ACC112 (cell line): ENCODE measurements around the gene ERFE.

Experiments used
- H2AFZ ChIP-seq: fragments of 200-600 bp; sonication (generic); one replicate; pipeline ENCODE4 v1.6.0; 2017; ENCODE audit warnings: antibody characterized with exemption, low read length; ENCODE audit not compliant: unreplicated experiment
- H3K27ac ChIP-seq: fragments of 200-600 bp; sonication (generic); 2 replicates; pipeline ENCODE4 v1.5.1; 2014; ENCODE audit warnings: low read depth, mild to moderate bottlenecking, antibody characterized with exemption, low read length, moderate library complexity
- H3K27me3 ChIP-seq: fragments of 200-600 bp; sonication (generic); 2 replicates; pipeline ENCODE4 v1.6.1; 2014; ENCODE audit warnings: mild to moderate bottlenecking, antibody characterized with exemption, low read length, moderate library complexity, mixed read lengths; ENCODE audit not compliant: insufficient read depth
- H3K36me3 ChIP-seq: fragments of 200-600 bp; sonication (generic); 2 replicates; pipeline ENCODE4 v1.6.1; 2016; ENCODE audit warnings: mild to moderate bottlenecking, antibody characterized with exemption, low read length, moderate library complexity, mixed read lengths; ENCODE audit not compliant: insufficient read depth
- H3K4me1 ChIP-seq: fragments of 200-600 bp; sonication (generic); one replicate; pipeline ENCODE4 v1.6.1; 2016; ENCODE audit warnings: low read length, mixed read lengths; ENCODE audit not compliant: insufficient read depth, unreplicated experiment, control insufficient read depth
- H3K4me3 ChIP-seq: fragments of 200-600 bp; sonication (generic); 2 replicates; pipeline ENCODE4 v1.5.1; 2014; ENCODE audit warnings: mild to moderate bottlenecking, low read depth, low read length
- H3K79me2 ChIP-seq: fragments of 200-600 bp; sonication (generic); one replicate; pipeline ENCODE4 v1.6.0; 2016; ENCODE audit warnings: low read length; ENCODE audit not compliant: control insufficient read depth, unreplicated experiment, insufficient read depth

The ERFE gene

DNA sequence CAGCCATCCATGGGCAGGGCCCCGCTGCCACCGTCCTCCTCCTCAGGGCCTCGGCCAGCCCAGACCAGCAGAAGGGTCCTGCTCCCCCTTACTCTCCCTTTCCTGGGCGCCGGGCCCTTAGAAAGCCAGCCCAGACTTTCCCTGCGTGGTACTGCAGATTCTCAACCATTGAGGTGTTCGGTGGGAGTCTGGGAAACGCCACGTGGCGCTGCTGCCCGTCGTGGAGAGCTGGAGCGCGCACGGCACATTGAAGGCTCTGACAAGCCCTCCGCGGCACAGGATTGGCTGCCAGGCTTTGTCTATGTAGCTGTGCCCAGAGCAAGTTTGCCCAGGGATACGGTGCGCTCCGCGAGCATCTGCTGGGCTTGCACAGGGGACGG lies 30.7 kb upstream of the ERFE start:
- Histone ChIP-seq H3K36me3 (no peaks in the 10 kb centered on the region), H3K27me3 (no peaks in the 10 kb centered on the region), H3K4me1 (peaks cover 2% of the 10 kb centered on the region), H3K79me2 (no peaks in the 10 kb centered on the region), H2AFZ (no peak overlapping the region), H3K4me3 (no peak overlapping the region), H3K27ac (no peak overlapping the region)

DNA sequence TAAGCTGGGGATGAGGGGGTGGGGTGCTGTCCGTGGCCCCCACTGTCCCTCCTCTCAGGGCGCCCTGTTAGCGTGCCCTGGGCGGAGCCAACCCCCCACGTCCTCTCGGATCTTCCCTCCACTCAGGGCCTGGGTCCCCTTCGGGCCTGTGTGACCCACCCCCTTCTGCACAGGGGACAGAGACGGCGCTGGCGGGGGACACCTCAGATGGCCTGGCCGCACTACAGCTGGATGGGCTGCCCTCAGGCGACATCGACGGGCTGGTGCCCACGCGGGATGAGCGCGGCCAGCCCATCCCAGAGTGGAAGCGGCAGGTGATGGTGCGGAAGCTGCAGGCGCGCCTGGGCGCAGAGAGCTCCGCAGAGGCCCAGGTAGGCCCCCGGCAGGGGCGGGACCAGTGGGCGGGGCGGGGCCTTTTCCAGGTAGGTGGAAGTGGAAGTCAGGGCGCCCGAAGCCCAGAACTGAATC lies 30.2 kb upstream of the ERFE start:
- Histone ChIP-seq H3K27me3 (no peaks in the 10 kb centered on the region), H2AFZ (no peak overlapping the region), H3K36me3 (no peaks in the 10 kb centered on the region), H3K4me3 (no peak overlapping the region), H3K4me1 (peaks cover 2% of the 10 kb centered on the region), H3K27ac (no peak overlapping the region), H3K79me2 (no peaks in the 10 kb centered on the region)

DNA sequence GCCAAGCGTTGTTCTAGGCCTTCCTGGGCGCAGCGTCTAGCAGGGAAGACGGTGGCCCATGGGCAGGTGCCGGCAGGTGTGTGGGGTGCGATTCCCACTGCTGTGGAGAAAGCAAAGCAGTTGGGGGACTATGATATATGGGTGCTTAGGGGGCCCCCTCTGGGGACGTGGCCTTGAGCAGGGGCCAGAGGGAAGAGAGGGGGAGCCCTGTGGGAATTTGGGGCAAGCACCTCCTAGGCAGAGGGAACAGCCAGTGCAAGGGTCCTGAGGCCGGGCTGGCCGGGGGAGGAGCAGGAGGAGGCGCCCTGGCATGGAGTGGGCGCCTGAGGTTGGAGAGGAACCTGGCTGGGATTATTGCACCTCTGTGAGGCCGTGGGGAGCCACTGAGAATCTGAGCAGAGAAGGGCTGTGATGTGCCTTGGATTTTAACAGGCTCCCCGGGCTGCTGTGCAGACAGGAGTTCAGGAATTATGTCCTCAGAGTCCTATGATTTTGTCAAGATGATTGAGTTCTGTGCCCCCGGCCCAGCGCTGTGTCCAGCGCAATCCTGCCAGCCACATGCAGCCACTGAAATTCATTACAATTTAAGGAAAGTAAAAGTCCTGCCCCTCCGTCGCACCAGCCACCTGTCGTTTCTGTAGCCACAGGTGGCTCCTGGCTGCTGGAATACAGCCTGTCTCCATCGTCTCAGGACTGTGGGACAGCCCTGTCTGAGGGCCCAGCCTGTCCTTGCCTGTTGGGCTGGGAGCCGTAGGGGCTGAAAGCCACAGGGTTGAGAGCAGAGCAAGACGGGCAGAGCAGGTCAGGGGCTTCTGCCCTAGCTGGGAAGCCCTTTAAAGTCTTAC lies 29.4 kb upstream of the ERFE start:
- Histone ChIP-seq H3K36me3 (no peaks in the 10 kb centered on the region), H2AFZ (no peak overlapping the region), H3K4me1 (peaks cover 2% of the 10 kb centered on the region), H3K4me3 (no peak overlapping the region), H3K27me3 (no peaks in the 10 kb centered on the region), H3K27ac (no peak overlapping the region), H3K79me2 (no peaks in the 10 kb centered on the region)

DNA sequence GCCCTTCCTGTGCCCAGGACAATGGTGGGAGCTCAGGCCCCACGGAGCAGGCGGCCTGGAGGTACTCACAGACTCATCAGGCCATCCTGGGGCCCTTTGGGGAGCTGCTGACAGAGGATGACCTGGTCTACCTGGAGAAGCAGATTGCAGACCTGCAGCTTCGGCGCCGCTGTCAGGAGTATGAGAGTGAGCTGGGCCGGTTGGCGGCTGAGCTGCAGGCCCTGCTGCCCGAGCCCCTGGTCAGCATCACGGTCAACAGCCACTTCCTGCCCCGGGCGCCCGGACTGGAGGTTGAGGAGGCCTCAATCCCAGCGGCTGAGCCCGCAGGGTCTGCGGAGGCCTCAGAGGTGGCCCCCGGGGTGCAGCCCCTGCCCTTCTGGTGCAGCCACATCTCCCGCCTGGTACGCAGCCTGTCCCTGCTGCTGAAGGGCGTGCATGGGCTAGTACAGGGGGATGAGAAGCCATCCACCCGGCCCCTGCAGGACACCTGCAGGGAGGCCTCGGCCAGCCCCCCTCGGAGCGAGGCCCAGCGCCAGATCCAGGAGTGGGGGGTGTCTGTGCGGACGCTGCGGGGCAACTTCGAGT lies 28.6 kb upstream of the ERFE start:
- no peak overlapping the region for H3K27ac ChIP-seq
- H2AFZ ChIP-seq = no peak overlapping the region
- H3K27me3 ChIP-seq = no peaks in the 10 kb centered on the region
- H3K79me2 ChIP-seq = no peaks in the 10 kb centered on the region
- no peak overlapping the region for H3K4me3 ChIP-seq
- peaks cover 2% of the 10 kb centered on the region for H3K4me1 ChIP-seq
- no peaks in the 10 kb centered on the region for H3K36me3 ChIP-seq

DNA sequence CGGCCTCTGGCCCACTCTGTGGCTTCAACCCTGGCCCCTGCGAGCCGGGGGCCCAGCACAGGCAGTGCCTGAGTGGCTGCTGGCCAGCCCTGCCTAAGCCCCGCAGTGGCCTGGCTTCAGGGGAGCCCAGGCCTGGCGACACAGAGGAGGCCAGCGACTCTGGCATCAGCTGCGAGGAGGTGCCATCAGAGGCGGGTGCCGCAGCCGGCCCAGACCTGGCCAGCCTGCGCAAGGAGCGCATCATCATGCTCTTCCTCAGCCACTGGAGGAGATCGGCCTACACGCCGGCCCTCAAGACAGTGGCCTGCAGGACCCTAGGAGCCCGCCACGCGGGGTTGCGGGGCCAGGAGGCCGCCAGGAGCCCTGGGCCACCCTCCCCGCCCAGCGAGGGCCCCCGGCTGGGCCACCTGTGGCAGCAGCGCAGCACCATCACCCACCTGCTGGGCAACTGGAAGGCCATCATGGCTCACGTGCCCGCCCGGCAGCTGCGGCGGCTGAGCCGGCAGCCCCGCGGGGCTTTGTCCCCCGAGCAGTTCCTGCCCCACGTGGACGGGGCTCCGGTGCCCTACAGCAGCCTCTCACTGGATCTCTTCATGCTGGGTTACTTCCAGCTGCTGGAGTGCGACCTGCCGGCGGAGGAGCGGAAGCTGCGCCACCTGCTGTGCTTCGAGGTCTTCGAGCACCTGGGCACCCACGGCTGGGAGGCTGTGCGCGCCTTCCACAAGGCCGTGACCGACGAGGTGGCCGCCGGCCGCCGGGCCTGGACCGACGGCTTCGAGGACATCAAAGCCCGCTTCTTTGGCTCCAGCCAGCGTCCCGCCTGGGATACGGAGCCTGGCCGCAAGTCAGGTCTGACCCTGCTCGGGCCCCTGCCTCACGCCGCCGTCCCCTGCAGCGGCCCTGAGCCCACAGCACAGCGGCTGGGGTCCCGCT lies 27.8 kb upstream of the ERFE start:
- Histone ChIP-seq H3K36me3 (no peaks in the 10 kb centered on the region), H2AFZ (no peak overlapping the region), H3K27me3 (no peaks in the 10 kb centered on the region), H3K27ac (no peak overlapping the region), H3K79me2 (no peaks in the 10 kb centered on the region), H3K4me3 (no peak overlapping the region), H3K4me1 (peaks cover 2% of the 10 kb centered on the region)

DNA sequence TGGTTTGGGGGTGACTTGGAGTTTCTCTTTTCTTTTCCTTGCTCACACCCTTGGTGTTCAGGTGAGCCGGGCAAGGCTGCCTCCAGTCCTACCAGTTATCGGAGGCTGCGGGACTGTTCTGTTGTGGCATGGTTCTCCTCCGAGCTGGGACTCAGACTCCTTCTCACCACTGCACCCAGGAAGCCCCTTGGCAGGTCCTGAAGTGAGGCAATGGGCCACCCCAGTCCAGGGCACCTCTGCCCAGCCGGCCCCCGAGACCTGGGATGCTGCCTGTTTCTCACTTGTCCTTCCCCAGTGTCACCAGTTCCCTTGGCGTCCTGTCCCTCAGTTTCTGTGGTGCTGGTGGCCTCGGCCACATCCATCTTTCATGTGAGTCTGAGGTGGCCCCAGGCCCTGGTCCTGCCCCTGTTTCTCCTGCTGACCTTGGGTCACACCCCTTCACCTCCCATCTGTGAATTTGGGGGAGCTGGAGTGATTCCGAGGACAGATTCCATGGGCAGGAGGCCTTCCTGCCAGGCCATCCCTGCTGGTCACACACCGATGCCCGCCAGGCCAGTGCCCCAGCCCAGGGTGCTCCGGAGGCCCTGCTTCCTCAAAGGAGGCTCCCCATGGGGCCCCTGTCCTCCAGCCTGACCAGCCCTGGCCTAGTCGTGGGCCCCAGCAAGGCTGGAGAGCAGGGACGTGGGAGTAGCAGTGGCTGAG lies 26.9 kb upstream of the ERFE start:
- Histone ChIP-seq H3K4me3 (no peak overlapping the region), H3K79me2 (no peaks in the 10 kb centered on the region), H3K27ac (no peak overlapping the region)

DNA sequence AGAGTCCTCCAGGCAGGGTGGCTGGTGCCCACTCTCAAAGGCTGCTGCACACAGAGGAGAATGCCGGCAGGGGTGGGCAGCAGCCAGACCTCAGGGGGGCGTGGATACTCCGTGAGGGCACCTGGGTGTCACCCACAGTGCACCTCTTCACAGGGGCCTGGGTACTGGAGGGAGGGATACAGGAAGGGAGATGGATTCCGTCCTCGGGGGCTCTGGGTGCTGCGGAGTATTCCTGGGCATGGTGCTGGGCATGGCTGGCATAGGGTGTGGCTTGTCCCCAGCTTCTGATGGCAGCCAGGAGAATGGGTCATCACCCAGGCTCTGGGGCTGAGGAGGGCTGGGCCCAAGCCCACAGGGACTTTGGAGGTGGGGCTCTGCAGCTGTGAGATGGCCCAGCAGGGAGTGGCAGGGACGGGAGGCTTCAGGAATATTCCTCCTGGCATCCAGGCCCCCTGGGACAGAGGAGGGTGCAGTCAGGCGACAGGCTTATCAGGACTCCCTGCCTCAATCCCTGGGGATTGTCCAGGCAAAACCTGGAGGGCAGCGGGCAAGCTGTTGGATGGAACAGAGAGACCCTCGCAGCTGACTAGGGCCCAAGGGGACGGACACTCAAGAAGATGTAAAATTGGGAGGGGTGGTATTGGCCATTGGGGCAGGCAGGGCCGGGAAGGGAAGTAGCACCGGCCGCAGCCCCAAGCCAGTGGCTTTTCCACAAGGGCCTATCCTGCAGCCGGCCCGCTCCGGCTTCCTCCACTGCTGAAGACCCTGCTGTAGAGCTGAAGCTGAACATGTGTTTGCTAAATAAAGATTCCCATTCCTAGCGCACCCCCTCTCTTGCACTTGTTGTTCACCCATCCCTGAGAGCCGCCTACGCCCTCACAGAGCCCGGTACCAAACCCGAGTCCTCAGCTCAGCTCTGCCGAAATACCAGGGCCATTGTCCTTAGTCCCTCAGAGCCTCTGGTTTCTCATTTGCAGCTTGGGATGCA lies 26.0 kb upstream of the ERFE start:
- Histone ChIP-seq H3K79me2 (no peaks in the 10 kb centered on the region), H3K4me1 (peaks cover 3% of the 10 kb centered on the region), H3K27me3 (no peaks in the 10 kb centered on the region), H3K27ac (no peak overlapping the region), H3K4me3 (no peak overlapping the region), H3K36me3 (no peaks in the 10 kb centered on the region), H2AFZ (no peak overlapping the region)

More for the DNA sequence above, 26.9 kb upstream of the ERFE start:
- Histone ChIP-seq H3K36me3 (no peaks in the 10 kb centered on the region), H2AFZ (no peak overlapping the region), H3K4me1 (peaks cover 2% of the 10 kb centered on the region), H3K27me3 (no peaks in the 10 kb centered on the region)

DNA sequence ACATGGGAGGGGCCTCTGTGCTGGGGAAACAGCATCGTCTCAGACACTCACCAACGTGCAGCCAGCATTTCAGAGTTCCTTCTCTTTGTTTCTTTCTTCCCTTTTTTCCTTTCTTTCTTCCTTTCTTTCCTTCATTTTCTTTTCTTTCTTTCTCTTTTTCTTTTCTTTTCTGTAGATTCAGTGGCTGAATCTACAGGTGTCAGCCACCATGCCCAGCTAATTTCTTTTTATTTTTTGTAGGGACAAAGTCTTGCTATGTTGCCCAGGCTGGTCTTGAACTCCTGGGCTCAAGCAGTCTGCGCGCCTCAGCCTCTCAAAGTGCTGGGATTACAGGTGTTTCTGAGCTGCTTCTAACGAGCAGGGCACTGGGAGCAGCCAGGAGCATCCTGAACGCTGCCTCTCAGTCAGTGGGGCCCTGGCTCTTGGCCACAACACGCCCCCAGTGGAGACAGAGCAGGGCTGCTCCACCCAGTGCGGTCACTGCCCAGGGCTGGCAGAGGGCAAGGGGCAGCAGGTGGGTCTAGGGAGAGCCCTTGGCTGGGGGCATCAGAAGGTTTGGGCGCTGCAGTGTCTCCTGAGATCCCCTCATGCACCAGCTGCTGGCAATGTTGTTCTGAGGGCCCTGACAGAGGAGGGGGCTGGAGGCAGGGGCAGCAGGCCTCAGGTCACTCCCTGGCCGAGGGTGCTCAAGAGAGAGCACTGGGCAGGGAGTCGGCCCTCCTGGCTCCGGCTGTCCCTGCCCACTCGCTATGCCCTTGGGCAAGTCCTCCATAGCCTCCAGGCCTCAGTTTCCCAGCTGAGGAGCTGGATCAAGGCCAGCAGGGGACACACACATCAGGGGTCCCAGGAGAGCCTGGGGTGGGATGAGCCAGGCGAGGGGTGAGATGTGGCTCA lies 25.0 kb upstream of the ERFE start:
- Histone ChIP-seq H3K4me1 (peaks cover 3% of the 10 kb centered on the region), H2AFZ (no peak overlapping the region), H3K36me3 (no peaks in the 10 kb centered on the region), H3K27me3 (no peaks in the 10 kb centered on the region), H3K79me2 (no peaks in the 10 kb centered on the region), H3K4me3 (no peak overlapping the region), H3K27ac (no peak overlapping the region)

DNA sequence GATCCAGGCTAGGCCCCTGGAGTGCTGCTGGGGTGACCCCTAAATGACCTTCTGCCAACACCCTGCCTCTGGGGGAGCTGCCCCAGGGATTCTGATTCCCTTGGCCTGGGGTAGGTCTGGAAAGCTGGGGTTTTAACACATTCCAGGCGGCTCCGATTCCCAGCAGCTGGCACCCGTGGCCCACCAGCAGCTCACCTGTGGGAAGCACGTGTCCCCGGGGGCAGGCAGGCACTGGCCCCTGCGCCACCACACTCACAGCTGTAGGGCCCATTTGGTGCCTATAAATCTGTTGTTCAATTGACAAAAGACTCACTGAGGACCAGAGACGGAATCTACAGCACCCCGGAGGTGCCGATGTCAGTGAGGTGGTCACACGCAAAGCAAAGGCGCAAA lies 24.4 kb upstream of the ERFE start:
- H2AFZ ChIP-seq = no peak overlapping the region
- no peaks in the 10 kb centered on the region for H3K27me3 ChIP-seq
- H3K27ac ChIP-seq = no peak overlapping the region
- H3K36me3 ChIP-seq = no peaks in the 10 kb centered on the region
- H3K4me3 ChIP-seq = no peak overlapping the region
- peaks cover 3% of the 10 kb centered on the region for H3K4me1 ChIP-seq
- H3K79me2 ChIP-seq = no peaks in the 10 kb centered on the region
